Activated CD4-positive, alpha-beta T cell treated with anti-CD3 and anti-CD28 coated beads, Interleukin-2, amount 50 U/mL, for 4 hours (primary cell): ENCODE results near the gene ZSCAN12.
"Not testable (repeated sequence)": the region's sequence is repeated elsewhere in the genome, so short reads cannot be mapped to it uniquely, and the experiment has no call there.

ENCODE experiments used
- DNase-seq, 2 experiments: peaks; one replicate each; pipeline ENCODE4 v3.0.0-alpha.2; 2020

The ZSCAN12 gene

DNA sequence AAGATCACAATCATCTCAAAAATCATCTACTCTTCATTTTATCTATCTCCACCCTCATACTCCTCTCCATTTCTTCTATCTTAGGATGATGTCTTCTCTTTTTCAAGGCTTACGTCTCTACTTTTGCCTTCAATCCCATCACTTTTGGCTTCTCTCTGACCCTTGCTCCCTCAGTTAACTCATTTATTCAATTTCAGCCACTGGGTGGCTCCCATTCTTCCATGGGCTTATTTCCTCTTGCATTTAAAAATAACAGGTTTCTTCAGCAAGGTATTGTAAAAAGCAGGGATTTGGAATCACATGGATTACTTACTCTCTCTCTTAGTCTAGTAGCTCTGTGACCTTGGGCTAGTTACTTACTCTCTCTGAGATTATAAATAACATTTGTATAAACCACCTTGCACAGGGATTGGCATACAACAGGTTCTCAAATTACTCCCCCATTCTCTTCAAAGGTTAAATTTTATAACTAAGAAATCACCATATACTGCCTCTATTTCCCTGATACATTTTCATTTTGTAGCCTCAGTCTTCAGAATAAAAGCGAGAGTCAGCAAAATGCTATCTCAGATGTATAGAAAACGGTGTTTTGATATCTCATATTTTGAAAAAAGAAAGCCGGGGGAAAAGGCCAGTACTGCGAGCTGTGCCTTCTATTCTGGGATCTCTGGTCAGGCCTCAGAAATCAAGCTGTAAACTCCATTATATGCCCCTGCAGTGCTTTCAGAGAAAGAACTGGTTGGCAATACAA lies 5.5 kb downstream of the ZSCAN12 start:
- no peak for DNase-seq

DNA sequence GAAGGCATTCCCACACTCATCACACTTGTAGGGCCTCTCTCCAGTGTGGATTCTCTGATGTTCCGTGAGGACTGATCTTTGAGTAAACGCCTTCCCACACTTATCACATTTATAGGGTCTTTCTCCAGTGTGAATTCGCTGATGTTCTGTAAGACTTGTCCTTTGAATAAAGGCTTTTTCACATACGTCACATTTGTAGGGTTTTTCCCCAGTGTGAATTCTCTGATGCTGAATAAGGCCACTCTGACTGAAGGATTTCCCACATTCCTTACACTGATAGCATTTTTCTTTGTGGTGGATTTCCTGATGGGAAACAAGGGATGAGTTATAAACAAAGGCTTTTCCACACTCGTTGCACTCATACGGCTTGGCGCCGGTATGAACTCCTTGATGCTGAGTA lies 8.9 kb downstream of the ZSCAN12 start:
- no peak for DNase-seq

DNA sequence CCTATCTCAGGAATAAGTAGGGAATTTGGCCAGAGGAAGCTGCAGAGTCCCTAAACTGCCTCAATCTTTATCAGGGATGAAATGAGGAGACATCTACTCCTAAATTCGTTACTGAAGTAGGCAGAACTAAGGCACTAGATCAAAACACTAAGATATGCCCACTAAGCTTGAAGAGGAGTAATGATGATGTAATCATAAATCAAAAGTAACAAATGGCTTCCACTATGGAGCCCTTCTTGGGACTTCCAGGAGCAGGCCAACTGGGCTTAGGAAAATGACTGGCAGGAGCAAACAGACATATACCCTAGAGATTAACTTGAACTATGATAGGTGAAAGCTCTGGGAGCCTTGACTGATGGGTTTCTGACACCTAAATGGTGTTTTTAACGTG lies 15.4 kb downstream of the ZSCAN12 start:
- DNase-seq, result no peak

DNA sequence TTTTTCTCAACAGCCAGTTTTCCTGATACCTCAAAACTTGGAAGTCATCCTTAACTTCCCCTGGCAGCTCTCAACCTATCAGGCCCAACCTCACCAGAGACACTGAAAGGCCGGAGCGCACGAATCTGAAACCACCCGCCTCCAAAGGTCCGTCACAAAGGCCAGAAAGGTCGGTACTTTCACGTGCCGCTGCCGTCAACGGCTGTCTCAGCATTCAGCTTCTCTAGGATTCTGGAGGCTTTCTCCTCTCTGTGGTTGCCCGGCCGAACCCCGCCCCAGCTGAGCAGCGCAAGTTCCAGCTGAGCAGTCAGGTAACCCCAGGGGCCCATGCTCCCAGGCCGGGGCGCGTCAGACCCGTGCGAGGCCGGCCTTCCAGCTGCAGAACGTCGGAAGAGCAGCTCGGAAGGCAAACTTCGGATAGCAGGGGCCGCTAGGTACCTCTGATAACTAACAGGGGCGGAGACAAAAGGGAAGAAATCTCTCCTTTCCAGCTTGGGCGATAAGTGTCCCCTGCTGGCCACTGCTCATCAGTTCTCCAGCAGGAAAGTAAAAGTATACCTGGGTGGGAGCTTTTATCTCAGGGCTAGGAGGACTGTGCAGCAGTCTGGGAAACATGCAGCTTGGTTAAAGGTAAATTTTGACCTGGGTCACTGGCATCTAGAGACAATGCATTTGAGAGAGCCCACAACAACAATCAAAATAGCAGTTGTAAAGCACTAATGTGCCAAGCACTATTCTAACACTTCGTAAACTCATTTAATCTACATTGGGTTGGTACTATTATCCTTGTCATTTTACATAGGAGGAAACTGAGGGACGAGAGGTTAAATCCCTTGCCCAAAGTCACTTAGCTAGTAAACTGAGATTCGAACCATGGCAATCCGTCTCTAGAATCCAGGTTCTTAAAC lies 16.1 kb downstream of the ZSCAN12 start:
- DNase-seq, result peak in 1 of 2 experiments; percentile 3

DNA sequence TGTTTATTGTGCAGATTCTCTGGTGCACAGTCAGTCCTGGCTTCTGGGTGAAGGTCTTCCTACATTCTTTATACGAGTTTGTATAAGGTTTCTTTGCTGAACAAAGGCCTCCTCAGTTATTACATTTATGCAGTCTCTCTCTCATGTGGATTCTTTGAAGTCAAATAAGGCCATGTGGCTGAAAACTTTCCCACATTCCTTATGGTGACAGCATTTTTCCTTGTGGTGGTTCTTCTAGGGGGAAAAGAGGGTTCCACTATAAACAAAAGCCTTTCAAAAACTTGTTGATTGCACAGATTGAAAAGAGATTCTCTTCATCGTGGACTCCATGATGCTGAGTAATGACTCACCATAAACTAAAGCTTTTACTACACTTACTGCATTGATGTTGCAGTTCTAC lies 19.2 kb downstream of the ZSCAN12 start:
- no peak for DNase-seq

DNA sequence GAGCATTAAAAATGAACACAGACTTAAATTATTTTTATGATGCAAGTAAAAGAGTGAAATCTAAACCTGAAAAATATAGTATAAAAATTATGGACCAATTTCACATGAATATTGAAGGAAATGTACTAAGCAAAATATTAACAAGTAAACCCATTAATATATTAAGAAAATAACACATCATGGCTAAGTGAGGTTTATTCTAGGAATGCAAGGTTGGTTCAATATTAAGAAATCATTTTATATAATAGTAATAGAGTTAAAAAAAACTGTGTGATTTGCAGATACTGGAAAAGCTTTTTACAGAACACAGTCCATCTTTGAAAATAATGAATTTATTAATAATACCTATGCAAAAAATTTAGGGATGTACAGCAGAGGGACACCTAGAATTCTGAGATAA lies 20.9 kb downstream of the ZSCAN12 start:
- DNase-seq, result no peak

DNA sequence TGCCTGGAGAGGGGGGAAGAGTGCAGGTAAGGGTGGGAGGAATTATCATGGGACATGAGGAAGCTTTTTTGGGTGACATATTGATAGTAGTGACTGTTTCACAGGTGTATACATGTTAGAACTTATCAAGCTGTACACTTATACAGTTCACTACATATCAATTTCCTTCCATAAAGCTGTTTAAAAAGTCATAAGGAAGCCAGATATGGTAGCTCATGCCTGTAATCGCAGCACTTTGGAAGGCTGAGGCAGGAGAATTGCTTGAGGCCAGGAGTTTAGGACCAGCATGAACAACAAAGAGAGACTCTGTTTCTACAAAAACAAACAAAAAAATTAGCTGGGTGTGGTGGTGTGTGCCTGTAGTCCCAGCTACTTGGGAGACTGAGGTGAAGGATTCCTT lies 21.7 kb downstream of the ZSCAN12 start:
- DNase-seq, result no peak

DNA sequence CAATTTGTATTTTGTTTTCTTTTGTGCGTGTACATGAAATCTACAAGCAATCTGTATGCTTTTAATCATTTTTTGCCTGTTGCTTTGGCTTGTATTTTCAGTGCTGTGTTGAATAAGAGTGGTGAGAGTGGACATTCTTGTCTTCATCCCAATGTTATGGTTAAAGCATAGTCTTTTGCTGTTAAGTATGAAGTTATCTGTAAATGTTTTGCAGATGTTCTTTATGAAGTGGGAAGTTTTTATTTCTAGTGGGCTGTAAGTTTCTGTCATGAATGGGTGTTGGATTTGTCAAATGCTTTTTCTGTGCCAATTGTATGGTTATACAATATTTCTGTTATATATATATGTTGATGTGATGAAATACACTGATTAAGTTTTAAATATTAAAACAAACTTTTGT lies 25.6 kb downstream of the ZSCAN12 start:
- DNase-seq, result no peak

DNA sequence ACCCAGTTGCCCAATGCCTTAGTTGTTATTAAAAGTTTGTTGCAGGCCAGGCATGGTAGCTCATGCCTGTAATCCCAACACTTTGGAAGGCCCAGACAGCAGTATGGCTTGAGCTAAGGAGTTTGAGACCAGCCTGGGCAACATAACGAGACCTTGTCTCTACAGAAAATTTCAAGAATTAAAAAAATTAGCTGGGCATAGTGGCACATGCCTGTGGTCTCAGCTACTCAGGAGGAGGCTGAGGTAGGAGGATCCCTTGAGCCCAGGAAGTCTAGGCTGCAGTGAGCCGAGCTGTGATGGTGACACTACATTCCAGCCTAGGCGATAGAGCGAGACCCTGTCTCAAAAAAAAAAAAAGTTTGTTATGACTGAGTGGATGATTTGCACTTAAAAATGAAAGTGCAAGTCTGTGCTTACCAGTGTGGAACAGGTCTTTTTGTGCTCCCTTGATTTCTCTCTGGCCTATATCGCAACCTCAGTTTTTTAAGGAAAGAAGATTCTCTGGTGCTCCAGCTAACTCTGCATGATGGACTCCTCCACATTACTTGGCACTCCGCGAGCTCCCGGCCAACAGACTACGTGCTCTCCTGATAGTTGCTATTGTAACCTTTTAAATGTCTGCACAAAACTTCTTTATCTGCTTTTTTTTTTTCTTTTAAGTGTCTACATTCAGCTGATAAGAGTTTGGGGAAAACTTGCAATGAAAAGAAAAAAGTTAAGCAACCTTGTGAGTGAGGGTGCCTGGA lies 27.7 kb downstream of the ZSCAN12 start:
- no peak for DNase-seq

DNA sequence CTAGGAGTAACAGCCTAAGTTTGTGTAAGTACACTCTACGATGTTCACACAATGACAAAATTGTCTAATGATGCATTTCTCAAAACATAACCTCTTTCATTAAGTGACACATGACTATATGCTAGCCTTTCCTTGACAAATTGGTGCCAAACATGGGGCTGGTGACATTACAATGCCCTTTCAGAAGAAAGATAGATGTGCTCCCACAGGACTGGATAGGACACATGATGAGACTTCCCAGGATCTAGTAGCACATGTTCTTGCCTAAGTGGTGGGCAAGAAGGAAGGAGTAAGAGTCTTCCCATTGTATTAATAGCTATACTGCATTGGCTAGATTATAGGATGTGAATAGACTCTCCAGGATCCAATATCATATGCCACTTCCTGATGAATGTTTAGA lies 28.3 kb downstream of the ZSCAN12 start:
- DNase-seq, result no peak

DNA sequence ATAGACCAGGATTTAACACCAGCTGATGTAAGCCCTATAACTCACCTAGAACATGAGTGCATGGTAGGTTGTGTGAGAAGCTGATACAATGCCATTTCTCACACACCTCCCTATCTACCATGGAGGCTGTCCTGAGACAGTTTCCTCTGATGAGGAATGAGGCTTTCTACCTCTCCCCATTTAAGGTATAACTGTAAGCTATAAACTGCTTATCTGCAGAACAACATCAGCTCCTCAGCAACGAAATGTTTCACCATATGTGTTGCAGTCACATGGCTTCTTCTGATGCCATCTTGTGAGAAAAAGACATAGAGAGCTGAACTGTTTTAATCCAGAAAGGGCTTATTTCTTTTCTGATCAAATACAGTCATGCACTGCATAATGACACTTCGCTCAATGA lies 29.1 kb downstream of the ZSCAN12 start:
- no peak for DNase-seq

DNA sequence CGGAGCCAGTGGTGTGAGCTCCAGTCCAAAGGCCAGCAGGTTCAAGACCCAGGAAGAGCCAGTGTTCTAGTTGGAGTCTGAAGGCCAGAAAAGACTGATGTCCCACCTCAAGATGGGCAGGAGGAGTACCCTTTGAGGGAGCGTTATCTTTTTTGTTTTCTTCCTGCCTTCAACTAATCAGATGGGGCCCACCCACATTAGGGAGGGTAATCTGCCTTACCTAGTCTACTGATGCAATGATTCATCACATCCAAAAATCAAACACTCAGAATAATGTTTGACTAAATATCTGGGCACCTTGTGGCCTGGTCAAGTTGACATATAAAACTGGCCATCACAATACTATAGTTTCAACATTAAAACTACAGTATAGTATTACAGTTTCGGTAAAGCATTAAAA lies 30.1 kb downstream of the ZSCAN12 start:
- no peak for DNase-seq

DNA sequence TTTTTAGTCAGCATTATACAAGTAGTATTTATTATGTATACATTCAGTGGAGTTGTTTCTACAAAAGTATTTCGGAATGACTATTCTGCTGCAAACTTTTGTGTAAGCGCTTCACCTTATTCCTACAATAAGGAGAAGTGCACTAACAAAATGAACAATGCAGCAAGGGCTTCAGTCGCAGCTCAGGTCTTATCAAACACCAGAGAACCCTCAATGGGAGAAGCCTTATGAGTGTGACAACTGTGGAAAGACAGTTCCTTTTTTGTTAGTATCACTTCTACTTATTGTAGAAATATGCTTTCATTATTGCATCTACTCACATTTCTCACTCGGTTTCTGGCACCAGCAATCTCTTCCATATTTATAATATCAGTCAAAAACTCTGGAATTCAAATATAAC lies 31.0 kb downstream of the ZSCAN12 start:
- no peak for DNase-seq

DNA sequence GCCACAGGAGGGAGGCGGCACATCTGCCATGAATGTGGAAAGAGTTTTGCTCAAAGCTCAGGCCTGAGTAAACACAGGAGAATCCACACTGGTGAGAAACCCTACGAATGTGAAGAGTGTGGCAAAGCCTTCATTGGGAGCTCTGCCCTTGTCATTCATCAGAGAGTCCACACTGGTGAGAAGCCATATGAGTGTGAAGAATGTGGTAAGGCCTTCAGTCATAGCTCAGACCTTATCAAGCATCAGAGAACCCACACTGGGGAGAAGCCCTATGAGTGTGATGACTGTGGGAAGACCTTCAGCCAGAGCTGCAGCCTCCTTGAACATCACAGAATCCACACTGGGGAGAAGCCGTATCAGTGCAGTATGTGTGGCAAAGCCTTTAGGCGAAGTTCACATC lies 34.0 kb downstream of the ZSCAN12 start:
- DNase-seq, result not testable (repeated sequence)

DNA sequence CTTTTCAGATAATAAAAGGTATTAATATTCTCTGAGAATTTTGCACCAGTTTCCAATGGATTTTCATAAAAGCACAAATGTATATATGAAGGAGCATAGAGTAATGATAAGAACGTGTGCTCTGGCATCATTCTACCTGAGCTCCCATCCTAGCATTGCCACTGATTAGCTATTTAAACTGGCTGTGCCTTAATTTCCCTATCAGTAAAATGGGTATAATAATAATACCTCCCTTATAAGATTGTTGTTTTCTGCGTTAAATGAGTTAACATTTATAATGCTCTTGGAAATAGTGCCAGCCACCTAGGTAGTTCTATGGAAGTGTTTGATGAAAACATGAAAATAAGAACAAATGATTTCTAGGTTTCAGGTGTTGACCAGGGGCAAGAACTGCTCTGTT lies 38.6 kb downstream of the ZSCAN12 start:
- DNase-seq, result no peak

DNA sequence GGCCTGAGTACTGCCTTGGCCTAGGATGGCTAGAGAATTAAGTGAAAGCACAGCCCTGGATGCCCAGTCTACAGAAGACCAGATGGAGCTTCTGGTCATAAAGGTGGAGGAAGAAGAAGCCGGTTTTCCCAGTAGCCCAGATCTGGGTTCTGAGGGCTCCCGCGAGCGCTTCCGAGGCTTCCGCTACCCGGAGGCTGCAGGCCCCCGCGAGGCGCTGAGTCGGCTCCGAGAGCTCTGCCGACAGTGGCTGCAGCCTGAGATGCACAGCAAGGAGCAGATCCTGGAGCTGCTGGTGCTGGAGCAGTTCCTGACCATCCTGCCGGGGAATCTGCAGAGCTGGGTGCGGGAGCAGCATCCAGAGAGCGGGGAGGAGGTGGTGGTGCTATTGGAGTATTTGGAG lies 40.0 kb downstream of the ZSCAN12 start:
- DNase-seq, result not testable (repeated sequence)

DNA sequence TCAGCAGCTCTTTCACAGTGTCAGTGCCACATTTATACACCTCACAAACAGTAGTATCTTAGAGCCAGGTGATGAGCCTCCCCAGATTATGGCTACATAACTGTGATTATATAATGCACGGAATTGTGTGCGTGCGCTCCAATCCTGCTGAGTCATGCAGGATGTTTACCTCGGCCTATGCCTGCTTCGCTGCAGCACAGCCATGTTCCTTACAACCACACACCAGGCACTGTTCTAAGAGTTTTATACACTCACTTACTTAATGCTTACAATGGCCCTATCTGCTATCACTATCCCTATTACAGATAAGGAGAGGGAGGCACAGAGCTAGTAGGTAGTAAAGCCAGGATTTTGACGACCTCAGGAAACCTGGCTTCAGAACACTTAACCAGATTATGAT lies 42.5 kb downstream of the ZSCAN12 start:
- DNase-seq, result no peak

DNA sequence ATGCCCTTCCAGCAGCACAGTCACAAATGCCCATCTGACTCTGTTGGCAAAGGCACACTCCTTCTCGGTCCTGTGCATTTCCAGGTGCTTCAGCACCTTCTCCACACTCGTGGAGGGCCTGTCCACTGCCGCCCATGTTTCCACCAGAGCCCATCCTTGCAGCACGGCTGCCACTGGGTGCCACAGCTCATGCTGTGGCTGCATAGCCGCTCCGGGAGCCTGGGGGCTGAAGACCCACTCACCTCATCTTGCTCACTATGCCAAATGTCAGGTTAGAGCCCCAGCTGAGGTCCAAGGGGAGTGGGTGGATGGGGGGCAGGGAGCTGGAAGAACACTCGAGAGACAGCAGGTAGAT lies 42.9 kb downstream of the ZSCAN12 start:
- DNase-seq, result no peak

DNA sequence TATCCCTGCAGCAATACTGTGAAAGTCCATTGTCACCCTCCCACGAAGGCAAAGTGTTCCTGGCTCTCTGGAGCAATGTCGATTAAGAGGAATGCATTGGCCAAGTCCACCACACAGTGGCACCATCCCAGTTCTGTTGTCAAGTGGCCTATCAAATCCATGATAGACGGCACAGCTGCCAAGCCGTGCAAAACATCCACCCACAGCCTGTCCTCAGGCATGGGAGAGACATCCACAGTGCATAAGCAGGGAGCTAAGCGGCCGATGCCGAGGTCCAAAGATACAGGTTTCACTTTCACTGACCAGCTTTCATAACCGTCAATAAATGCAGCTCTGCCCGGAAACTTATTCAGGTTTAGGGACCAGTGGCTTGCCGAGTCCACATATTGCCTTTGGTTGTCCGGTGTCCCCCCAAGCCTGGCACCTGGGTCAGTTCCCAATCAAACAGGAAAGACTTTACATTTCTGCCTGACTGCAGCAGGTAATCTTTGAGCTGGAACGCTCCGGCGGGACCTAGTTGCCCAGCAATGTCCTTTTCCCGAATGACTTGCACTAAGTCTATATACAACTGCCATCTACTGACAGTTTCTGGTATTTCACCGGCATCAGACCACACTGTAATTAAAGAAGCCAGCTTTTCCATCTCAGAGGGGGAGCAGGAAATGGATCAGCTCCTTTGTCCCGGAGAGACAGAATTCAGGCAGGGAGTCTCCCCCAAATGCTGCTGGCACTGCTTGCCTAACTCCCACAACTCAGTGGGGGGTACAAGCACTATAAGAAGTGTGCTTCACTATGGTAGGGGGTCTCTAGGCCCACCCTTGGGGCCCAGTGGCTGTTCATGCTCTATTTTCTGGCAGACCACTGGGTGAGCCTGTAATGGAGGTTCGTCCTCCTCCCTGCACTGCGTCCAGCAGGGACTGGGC lies 43.5 kb downstream of the ZSCAN12 start:
- DNase-seq, result peak; percentile 45 to 53

DNA sequence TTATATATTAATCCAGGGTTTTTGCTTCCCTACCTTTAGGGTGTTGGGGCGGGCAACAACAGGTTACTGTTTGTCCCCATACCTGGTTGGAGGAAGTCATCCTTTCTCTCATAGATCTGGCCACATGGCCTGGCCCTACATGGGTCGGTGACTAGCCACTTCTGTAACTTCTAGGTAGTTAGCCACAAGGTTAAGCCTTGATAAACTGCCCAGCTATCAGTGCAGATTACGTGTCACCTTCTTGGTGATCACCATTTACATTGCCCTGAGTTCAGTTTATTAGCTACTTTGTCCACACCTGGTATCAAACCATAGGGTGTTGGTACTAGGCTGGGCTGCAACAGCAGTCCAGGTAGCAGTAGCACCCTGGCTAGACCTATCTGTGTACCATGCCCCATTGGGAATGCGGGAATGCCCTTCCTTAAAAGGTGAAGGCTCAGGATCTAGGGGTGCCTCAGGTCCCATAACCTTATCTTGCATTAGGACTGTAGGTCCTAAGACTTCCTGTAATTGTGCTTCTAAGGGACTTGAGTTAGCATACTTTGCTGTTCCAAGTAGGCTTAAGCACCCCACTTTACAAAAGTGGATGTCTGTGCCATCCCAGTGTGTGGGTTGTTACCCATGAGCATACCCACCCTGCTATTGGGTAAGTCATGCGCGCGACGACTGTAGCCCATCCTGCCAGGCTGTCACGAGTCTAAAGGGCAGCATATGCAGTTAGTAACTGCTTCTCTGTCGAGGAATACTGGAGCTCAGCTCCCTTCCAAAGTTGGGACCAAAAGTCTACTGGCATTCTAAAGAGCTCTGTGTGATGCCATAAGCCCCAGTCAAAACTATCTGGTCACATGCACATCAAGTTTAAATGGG lies 44.6 kb downstream of the ZSCAN12 start:
- no peak for DNase-seq

DNA sequence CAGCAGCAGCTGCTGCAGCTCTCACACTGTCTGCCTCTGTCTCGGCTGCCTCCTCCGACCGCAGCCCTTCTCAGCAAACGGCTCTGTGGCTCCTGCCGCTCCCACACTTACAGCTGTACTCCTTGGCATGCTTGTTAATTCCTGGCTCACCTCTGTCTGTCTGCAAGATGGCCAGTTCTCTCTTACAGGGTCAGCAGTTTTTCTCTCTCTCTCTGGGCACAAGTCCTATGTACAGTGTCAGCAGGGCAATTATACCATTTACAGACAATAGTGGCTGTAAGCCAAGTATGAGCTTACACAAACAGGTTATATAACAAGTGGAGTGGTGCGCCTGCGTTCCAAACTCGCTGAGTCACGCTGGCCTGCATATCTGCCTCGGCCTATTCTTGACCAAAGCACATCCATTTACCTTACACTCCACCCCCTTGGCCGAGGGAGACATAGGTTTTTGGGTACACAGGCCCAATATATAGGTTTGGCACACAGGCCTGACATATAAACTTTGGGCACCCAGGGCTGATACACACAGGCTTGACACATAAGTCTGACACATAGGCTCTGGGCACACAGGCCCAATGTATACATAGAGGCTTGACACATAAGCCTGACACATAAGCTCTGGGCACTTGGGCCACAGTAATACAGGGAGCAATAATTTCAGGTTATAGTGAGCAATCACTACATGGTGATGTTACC lies 45.4 kb downstream of the ZSCAN12 start:
- DNase-seq, result no peak
